ENCODE results near the gene EIF3M. TPM values are rescaled to one million over a fixed set of nuclear protein-coding genes. Genes with fewer than 3 reads are reported as not detected.
"Not testable (repeated sequence)": the region's sequence is repeated elsewhere in the genome, so short reads cannot be mapped to it uniquely, and the experiment has no call there.

EIF3M gene
- total and polyA plus RNA-seq, 2 experiments from 2014 or later = 667 to 714 TPM

GRCh38 chr11:32594272-32594671 is 10.6 kb downstream of the EIF3M start:
- Histone ChIP-seq H3K4me1 (ENCODE audit: insufficient read depth) (0 out of 2 replicates have a peak, but pooled peaks cover 5% of the 10 kb centered on the region), H4K20me1 (replicated peaks; ENCODE audit: insufficient read depth) (peaks cover 38% of the 10 kb centered on the region), H3K36me3 (ENCODE audit: insufficient read depth) (peaks cover 67% of the 10 kb centered on the region), H3F3A (replicated peaks; ENCODE audit: low read depth) (no peaks in the 10 kb centered on the region), H3K27ac (ENCODE audit: low read depth) (no peak overlapping the region), H3K4me3 (no peak overlapping the region), H3K79me2 (replicated peaks; ENCODE audit: insufficient read depth) (peaks cover 36% of the 10 kb centered on the region), H2AFZ (no peak overlapping the region), H3K9me2 (ENCODE audit: insufficient read depth) (no peaks in the 10 kb centered on the region), H3K27me3 (ENCODE audit: insufficient read depth) (no peaks in the 10 kb centered on the region), H3K4me2 (no peak overlapping the region)
- no peak overlapping the region for H3K4me3 Mint-ChIP-seq
- H3K9me3 Mint-ChIP-seq = no peaks in the 10 kb centered on the region; the same call in 2 of the 3 replicates
- TF ChIP-seq EZH2phosphoT487 (IDR thresholded peaks at IDR 0.05; ENCODE audit: unreplicated experiment) (no peak), ETS1 (IDR thresholded peaks at IDR 0.05) (no peak), NANOG (IDR thresholded peaks at IDR 0.05; ENCODE audit: borderline replicate concordance) (no peak), JUNB (IDR thresholded peaks at IDR 0.05; ENCODE audit: unreplicated experiment) (no peak), CREB1 (CRISPR knock-in tag; IDR thresholded peaks at IDR 0.05; ENCODE audit: low read depth) (no peak), EZH2 (IDR thresholded peaks at IDR 0.05; ENCODE audit: low read depth, unreplicated experiment) (no peak), ZNF462 (CRISPR knock-in tag; IDR thresholded peaks at IDR 0.05) (no peak), STAT1 (IDR thresholded peaks at IDR 0.05; ENCODE audit: unreplicated experiment) (no peak), ZNF331 (CRISPR knock-in tag; IDR thresholded peaks at IDR 0.05; ENCODE audit: low read depth) (no peak)
- DNase-seq (ENCODE audit: low spot score) (no peak), ATAC-seq (no peak)
- H3K4me1 Mint-ChIP-seq = peaks cover 15% of the 10 kb centered on the region; the same call in 2 of the 3 replicates
- H3K27me3 Mint-ChIP-seq (ENCODE audit: insufficient read depth, low read depth, poor library complexity) = no peaks in the 10 kb centered on the region
- peaks cover 85% of the 10 kb centered on the region for H3K36me3 Mint-ChIP-seq (ENCODE audit: low read depth)
- no peak overlapping the region for H3K27ac Mint-ChIP-seq

GRCh38 chr11:32596114-32596513 is 12.5 kb downstream of the EIF3M start:
- H3K9me2 ChIP-seq (ENCODE audit: insufficient read depth); H3K4me1 ChIP-seq (ENCODE audit: insufficient read depth); H2AFZ ChIP-seq; H3K27me3 ChIP-seq (ENCODE audit: insufficient read depth); DNase-seq (ENCODE audit: low spot score); H3K27ac ChIP-seq (ENCODE audit: low read depth); ATAC-seq; H3K4me3 ChIP-seq; H3K27me3 Mint-ChIP-seq (ENCODE audit: insufficient read depth, low read depth, poor library complexity); H3K27ac Mint-ChIP-seq; H3F3A ChIP-seq (replicated peaks; ENCODE audit: low read depth); H3K4me3 Mint-ChIP-seq; H3K9me3 Mint-ChIP-seq; H3K4me2 ChIP-seq: not testable (repeated sequence)
- Histone ChIP-seq H3K79me2 (replicated peaks; ENCODE audit: insufficient read depth) (peaks cover 18% of the 10 kb centered on the region), H3K36me3 (ENCODE audit: insufficient read depth) (peaks cover 62% of the 10 kb centered on the region), H4K20me1 (replicated peaks; ENCODE audit: insufficient read depth) (peaks cover 29% of the 10 kb centered on the region)
- Mint-ChIP-seq H3K4me1 (peaks cover 15% of the 10 kb centered on the region; the same call in 2 of the 3 replicates), H3K36me3 (ENCODE audit: low read depth) (peaks cover 74% of the 10 kb centered on the region)
